Left lobe of liver (tissue), 2 donors: Measurements from ENCODE around the gene CENPX. TPM values are rescaled to one million over a fixed set of nuclear protein-coding genes. Genes with fewer than 3 reads are reported as not detected.
A peak's percentile ranks its signal among the peaks of the same experiment; 100 is the strongest.

Experiments
- ATAC-seq: fragments of 200-7000 bp; cut with Tn5 transposase; one replicate; pipeline ENCODE4 v1.9.1; 2020; ENCODE audit warnings: mild to moderate bottlenecking, moderate library complexity
- DNase-seq: peaks from one replicate; pipeline ENCODE4 v3.0.0-alpha.2; 2020; ENCODE audit warnings: low spot score
- total RNA-seq: library from RNA; stranded (reverse); gene quantifications from one replicate; pipeline ENCODE4 v1.2.1, GENCODE V29; 2021
- donor health status: DM: no; HTN: no; CAD: no; lungs with moderate emphysema.
- donor health status: DM: no; HTN: yes; CAD: no.

CENPX gene
- total RNA-seq, 1 donor from 2014 or later: 60.0 TPM

DNA sequence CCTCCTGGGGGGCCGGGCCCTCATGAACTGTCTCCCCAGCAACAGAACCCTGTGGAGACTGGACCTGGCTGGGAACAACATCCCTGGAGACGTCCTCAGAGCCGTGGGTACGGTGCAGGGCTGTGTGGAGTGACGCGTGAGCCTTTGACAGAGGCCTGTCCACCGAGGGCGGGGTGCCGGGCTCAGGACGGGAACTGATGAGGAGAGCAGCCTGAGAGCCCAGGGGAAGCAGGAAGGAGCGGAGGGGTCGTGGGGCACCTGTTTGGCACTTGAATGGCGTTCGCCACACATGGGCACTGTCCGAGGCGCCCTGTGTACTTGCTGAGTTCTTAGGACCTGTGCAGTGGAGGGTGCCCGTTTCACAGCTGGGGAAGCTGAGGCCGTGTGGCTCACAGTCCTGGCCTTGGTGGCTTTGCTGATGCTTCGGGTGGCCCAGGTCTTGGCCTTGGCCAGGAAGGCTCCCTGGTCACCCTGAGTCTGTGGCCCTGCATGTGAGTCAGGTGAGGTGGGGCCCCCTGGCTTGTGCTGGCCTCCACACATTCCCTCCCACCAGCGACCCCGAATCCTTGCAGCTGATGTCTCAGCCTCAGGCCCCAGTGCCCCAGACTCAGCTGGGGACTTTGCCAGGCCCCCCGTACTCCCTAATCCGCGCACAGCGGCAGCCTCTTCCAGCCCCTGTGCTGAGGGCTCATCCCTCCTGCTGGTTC lies 2.9 kb upstream of the CENPX start:
- no peak for ATAC-seq

DNA sequence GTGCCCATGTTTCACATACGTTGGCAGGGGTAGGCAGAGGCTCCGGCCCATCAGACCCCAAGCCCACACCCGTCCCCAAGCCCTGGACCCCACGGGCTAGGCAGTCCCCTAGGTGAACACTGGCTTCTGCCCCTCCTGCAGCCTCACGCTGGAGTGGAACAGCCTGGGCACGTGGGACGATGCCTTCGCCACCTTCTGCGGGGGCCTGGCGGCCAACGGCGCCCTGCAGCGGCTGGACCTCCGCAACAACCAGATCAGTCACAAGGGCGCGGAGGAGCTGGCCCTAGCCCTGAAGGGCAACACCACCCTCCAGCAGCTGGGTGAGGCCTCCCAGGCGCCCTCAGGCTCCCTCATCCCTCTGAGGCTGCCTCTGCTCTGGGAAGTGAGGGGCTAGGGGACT lies 2.2 kb upstream of the CENPX start:
- no peak for ATAC-seq
- no peak for DNase-seq

More for the DNA sequence above, 2.9 kb upstream of the CENPX start:
- DNase-seq: no peak

- DNase-seq (no peak), ATAC-seq (no peak)
Observed at GRCh38 chr17:82023447-82024241, 966 bp upstream of the CENPX start.

DNA sequence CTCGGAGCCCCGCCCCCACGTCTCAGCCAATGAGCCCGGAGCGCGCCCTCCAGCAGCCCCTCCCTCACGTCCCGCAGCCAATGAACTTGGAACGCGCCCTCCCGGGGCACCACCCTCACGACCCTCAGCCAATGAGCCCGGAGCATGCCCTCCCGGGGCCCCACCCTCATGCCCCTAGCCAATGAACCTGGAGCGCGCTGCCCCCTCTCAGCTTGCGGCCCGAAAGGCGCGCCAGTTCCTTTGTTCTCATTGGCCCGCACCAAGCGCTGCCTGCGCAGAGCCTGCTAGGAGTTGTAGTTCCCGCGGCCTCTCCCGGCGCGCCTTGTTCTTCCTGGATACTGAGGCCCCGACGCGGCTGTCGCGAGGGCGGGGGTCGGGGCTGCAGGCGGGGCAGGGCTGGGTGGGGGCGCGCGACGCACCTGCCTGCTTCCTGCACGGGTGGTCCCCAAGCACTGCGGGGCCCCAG lies 336 bp upstream of the CENPX start, which contains the start of gene LRRC45:
Gene LRRC45, plus strand, starts transcription at position 325 of the 466 bp plus-strand sequence. CDS start 339 bp downstream, outside the sequence.
- peak; percentile 73 for ATAC-seq

DNA sequence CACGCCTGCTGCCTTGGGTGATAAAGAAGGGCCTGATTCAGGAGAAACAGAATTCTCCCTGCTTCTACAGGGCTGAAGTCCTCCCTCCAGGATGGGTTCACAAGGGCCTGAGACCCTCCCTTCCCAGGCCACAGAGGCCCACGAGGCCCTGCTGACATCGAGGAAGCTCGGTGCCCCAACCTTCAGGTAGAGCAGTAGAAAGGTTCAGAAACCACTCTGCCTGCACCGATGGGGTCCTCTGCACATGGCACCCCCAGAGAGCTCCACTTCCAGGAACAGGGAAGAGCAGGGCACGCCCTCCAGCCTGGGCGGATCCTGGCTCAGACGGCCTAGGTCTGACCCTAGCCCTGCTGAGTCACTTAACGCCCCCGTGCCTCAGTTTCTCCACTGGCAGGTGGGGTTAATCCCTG lies 773 bp downstream of the CENPX start:
- no peak for DNase-seq

More for the DNA sequence above, 336 bp upstream of the CENPX start, which contains the start of gene LRRC45:
- peak; percentile 100 for DNase-seq

DNA sequence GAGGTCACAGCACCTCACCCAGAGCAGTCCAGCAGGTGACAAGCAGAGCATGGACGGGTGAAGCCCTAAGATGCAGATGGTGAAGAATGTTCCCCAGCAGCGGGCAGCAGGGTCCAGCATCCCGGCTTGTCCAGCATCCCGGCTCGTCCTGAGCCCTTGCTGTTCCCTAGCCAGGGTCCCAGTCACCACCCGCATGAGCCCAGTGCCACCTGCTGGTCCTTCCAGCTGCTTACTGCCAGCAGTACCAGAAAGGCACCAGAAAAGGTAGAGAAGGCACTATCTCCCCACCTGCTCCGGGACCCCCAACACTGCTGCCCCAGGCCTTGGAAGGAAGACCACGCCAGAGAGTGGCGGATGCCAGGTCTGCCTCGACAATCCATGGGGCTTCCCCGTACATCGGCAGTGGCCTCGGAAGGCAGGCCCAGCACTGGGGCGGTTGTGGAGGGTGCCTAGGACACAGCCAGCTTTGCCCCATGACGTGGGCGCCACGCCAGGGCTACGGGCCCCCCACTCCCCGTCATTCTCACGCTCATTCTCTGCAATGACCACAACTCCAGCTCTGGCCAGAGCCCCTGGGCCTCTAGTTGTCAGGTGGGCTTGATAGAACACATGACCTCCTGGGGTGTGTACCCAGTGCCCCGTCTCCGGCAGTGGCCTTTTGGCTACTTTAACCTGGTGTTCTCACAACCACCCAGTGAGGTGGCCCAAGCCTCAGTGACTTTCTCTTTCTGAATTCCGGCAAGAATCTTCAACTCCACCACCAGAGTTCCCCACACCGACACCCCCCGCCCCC lies 1.4 kb downstream of the CENPX start:
- ATAC-seq (peak; percentile 40), DNase-seq (peak; percentile 83)

More for the DNA sequence above, 773 bp downstream of the CENPX start:
- ATAC-seq: no peak

- ATAC-seq (no peak), DNase-seq (no peak)
Observed at GRCh38 chr17:82020572-82021106, 2.0 kb downstream of the CENPX start.

- peak; percentile 27 for ATAC-seq
- DNase-seq: peak; percentile 76
Observed at GRCh38 chr17:82019690-82020571, 2.7 kb downstream of the CENPX start.

GRCh38 chr17:82018989-82019689 lies 3.5 kb downstream of the CENPX start:
- DNase-seq (no peak), ATAC-seq (no peak)

GRCh38 chr17:82018152-82018988 lies 4.3 kb downstream of the CENPX start:
- no peak for DNase-seq
- no peak for ATAC-seq

DNA sequence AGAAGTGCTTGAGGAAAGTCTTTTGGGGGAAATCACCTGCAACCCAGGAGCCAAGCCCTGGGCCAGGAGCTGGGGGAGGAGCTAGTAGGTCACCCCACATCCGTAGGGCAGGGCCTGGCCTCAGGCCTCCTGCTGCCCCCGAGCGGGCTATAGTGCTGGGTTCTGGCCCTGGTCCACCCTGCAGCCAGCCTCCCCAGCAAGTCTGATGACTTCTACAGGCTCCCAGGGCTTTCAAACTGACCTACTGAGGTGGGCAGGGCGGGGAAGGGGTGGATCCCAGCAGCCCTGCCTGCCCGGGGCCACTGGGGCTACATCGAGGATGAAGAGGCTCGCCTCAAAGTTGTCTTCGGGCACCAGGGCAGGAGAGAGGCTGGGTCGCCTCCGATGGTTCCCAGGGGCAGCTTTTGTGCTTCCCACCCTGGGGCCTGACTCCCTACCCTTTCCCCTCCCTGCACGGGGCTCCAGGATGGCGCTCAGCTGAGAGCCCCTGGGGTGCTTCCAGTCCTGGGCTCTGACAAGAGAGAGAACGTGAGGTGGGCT lies 5.0 kb downstream of the CENPX start:
- ATAC-seq (no peak), DNase-seq (no peak)

DNA sequence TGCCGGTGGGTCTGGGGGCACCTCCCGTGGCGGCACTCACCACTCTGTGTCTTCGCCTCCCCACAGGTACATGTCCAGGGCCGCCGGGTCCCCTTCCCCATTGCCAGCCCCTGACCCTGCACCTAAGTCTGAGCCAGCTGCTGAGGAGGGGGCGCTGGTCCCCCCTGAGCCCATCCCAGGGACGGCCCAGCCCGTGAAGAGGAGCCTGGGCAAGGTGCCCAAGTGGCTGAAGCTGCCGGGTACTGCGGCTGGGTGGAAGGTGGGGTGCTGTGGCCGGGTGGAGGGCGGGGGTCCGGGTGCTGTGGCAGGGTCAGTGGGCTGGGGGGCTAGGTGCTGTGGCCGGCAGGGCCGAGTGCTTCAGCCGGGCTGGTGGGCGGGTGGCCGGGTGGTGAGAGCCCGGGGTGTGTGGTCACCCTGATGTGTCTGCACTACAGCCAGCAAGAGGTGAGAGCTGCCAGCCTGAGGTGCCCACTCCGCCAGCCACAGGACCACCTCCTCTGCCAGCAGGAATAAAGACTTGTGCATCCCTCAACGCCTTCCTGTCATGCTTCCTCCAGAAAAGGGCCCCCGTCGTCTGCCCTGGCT lies 5.7 kb downstream of the CENPX start:
- ATAC-seq (no peak), DNase-seq (no peak)

GRCh38 chr17:82016061-82016874 lies 6.4 kb downstream of the CENPX start:
- DNase-seq: no peak
- no peak for ATAC-seq

DNA sequence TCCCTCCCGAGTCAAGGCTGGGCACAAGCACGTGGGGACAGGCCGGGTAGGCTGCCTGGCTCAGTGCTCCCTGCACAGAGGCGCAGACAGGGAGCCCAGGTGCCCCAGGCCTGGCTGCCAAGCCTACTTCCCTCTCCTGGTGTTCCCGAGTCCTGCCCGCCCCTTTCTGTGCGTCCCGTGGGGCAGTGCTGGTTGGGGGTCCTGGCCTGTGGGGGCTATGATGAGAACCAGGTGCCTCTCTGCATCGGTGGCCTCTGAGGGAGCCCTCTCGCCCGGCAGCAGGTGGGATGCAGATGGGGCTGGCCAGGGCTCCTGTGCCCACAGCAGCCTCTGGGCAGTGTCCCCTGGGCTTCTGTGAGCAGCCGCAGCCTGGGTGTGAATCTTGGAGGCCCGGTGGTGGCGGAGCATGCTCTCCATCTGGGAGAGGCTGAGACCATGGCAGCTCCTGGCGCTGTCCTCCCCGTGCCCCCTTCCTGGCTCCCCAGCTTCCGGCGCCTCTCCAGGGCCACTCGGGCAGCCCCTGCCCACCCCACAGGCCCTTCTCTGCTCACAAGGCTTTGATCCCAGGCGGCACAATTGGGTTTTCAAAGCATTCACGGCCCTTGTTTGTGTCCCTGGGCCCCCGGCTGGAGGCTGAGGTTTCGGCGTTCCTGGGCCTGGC lies 7.2 kb downstream of the CENPX start:
- DNase-seq (no peak), ATAC-seq (no peak)

GRCh38 chr17:82014971-82015310 lies 7.7 kb downstream of the CENPX start:
- DNase-seq (no peak), ATAC-seq (no peak)

- ATAC-seq: no peak
- no peak for DNase-seq
Observed at GRCh38 chr17:82014432-82014831, 8.2 kb downstream of the CENPX start.
